Retinal pigment epithelial cell (primary cell): ENCODE data around the gene MCHR1.

ENCODE experiments used
- DNase-seq: peaks from one replicate; pipeline ENCODE4 v3.0.0-alpha.2; 2010; ENCODE audit warnings: low read depth
- H3K4me3 ChIP-seq: 2 replicates; pipeline ENCODE4 v1.5.1; 2011; ENCODE audit warnings: mild to moderate bottlenecking, low read length, control low read depth, moderate library complexity
- TF ChIP-seq, protein P1 (sequence below): conservative IDR thresholded peaks from 2 replicates; pipeline ENCODE4 v1.5.1; 2011; ENCODE audit warnings: low read depth, low read length, control low read depth, inconsistent platforms

The MCHR1 gene

DNA sequence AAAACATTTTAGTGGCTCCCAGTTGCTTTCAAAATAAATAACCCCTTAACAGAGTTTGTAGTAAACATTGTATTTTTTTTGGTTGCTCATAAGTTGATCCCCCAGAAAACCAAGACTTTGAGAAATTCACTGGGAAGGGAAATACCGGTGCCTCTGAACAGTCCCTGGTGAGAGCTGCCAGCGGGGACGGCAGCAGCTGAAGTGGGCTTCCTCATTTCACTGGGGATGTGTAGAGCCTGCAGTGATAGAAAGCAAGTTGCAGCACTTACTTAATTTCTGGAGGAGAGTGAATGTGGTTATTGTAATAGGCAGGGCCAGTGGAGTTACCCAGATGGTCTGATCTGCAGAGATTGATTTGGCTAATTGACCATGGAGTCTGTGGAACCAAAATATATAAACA lies 18.6 kb upstream of the MCHR1 start:
- H3K4me3 ChIP-seq, result no peak overlapping the region
- TF ChIP-seq, protein P1, sequence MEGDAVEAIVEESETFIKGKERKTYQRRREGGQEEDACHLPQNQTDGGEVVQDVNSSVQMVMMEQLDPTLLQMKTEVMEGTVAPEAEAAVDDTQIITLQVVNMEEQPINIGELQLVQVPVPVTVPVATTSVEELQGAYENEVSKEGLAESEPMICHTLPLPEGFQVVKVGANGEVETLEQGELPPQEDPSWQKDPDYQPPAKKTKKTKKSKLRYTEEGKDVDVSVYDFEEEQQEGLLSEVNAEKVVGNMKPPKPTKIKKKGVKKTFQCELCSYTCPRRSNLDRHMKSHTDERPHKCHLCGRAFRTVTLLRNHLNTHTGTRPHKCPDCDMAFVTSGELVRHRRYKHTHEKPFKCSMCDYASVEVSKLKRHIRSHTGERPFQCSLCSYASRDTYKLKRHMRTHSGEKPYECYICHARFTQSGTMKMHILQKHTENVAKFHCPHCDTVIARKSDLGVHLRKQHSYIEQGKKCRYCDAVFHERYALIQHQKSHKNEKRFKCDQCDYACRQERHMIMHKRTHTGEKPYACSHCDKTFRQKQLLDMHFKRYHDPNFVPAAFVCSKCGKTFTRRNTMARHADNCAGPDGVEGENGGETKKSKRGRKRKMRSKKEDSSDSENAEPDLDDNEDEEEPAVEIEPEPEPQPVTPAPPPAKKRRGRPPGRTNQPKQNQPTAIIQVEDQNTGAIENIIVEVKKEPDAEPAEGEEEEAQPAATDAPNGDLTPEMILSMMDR, result no peak
- no peak for DNase-seq

DNA sequence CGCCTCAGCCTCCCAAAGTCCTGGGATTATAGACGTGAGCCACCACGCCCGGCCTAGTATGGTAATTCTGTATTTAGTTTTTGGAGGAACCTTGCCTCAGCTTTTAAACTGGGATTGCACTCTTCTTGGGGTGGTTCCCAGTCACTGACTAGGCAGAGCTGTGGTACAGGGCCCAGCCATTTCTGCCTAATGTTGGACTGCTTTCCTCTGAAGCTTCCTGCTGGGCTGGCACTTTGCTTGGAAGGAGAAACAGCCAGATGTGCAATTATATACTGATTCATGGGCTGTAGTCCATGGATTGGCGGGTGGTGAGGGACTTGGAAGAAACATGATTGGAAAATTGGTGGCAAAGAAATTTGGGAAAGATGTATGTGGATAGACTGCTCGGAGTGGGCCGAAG lies 17.6 kb upstream of the MCHR1 start:
- DNase-seq, result no peak
- TF ChIP-seq, protein P1, result no peak
- no peak overlapping the region for H3K4me3 ChIP-seq

- H3K4me3 ChIP-seq, result no peak overlapping the region
- TF ChIP-seq, protein P1, result no peak
- DNase-seq, result no peak
Observed at GRCh38 chr22:40665312-40665711, 14.0 kb upstream of the MCHR1 start.

GRCh38 chr22:40666151-40666848 lies 13.0 kb upstream of the MCHR1 start:
- DNase-seq, result no peak
- TF ChIP-seq, protein P1, result no peak

GRCh38 chr22:40668611-40669411 lies 10.5 kb upstream of the MCHR1 start:
- H3K4me3 ChIP-seq, result no peak overlapping the region
- DNase-seq, result no peak
- TF ChIP-seq, protein P1, result no peak

More at GRCh38 chr22:40666151-40666848, 13.0 kb upstream of the MCHR1 start:
- H3K4me3 ChIP-seq, result no peak overlapping the region

- TF ChIP-seq, protein P1, result no peak
- no peak for DNase-seq
- no peak overlapping the region for H3K4me3 ChIP-seq
Observed at GRCh38 chr22:40670058-40670457, 9.2 kb upstream of the MCHR1 start.

- no peak for DNase-seq
- H3K4me3 ChIP-seq, result no peak overlapping the region
- TF ChIP-seq, protein P1, result no peak
Observed at GRCh38 chr22:40671369-40671768, 7.9 kb upstream of the MCHR1 start.
